ENCODE data around the gene PLEKHH3.

PLEKHH3 gene

DNA sequence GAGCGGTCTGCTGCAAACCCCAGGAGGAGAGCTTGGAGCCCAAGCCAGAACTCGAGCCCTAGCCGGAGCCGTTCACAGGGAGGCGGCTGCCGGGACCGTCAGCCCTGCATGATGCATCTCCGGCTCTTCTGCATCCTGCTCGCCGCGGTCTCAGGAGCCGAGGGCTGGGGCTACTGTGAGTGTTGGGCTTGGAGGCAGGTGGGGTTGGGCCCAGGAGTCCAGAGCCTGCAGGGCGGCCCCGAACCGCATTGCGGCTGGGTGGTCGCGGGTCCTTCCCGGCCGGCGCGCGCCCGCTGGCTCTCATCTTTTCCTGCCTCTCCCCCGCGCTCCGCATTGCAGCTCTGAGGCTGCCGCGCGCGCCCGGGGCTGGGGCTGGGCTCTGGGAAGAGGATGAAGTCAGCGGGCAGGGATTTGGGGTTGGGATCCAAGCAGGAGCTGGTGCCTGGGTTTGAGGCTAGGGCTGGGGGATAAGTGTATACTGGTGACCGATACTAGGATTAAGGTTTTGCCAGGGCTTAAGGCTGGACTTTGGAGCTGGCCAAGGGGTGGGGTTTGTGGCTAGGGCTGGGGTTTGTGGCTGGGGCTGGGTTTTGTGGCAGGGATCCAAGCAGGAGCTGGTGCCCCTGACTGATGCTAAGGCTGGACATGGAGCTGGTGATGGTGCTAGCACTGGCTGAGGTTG, 6.1 kb upstream of the PLEKHH3 start:
- TF ChIP-seq, protein P1, sequence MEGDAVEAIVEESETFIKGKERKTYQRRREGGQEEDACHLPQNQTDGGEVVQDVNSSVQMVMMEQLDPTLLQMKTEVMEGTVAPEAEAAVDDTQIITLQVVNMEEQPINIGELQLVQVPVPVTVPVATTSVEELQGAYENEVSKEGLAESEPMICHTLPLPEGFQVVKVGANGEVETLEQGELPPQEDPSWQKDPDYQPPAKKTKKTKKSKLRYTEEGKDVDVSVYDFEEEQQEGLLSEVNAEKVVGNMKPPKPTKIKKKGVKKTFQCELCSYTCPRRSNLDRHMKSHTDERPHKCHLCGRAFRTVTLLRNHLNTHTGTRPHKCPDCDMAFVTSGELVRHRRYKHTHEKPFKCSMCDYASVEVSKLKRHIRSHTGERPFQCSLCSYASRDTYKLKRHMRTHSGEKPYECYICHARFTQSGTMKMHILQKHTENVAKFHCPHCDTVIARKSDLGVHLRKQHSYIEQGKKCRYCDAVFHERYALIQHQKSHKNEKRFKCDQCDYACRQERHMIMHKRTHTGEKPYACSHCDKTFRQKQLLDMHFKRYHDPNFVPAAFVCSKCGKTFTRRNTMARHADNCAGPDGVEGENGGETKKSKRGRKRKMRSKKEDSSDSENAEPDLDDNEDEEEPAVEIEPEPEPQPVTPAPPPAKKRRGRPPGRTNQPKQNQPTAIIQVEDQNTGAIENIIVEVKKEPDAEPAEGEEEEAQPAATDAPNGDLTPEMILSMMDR (IDR thresholded peaks at IDR 0.05; ENCODE audit: insufficient read depth, low read depth, low read length, missing control alignments) = no peak
- DNase-seq (ENCODE audit: low read depth) = peak; percentile 56
- peak overlapping the region; percentile 83 for H3K4me3 ChIP-seq (ENCODE audit: low read depth, low read length)

DNA sequence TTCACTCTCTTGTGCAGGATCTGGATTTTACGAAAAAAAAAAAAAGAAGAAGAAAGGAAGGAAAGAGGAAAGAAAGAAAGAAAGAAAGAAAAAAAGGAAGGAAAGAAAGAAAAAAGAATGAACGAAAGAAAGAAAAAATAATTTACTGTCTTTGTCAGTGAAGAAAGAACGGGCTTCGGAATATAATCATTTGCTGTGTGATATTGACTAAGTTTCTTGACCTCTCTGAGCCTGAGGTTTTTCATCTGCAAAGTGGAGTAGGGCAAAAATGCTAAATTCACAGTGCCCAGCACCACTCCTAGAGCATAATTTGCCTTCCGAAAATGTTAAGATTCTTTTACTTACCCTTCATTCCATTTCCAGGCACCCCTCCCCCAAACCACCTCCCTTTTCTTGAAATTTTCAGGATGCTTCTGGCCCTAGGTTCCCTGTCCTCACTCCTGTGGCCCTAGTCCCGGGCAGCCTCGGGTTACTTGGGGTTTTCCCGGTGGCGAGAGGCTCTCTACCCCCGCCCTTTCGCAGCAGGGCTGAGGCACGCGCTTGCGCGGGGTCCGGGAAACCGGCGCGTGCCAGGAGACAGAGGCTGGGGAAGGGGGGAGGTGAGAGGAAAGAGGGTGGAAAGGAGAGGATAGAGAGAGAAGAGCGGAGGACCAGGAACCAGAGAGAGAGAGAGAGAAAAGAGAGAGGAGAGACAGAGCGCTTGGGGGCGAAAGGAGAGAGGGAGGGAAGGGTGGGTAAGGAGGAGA, 5.4 kb upstream of the PLEKHH3 start, which contains the start of gene CNTNAP1:
CNTNAP1 (plus strand) TSS at position 556 of the 746 bp plus-strand sequence. CDS start 299 bp downstream, outside the sequence.
- peak; percentile 75 for DNase-seq (ENCODE audit: low read depth)
- H3K4me3 ChIP-seq (ENCODE audit: low read depth, low read length) = peak within 1 kb of the TSS; percentile 83
- TF ChIP-seq, protein P1 (IDR thresholded peaks at IDR 0.05; ENCODE audit: insufficient read depth, low read depth, low read length, missing control alignments) = no peak

DNA sequence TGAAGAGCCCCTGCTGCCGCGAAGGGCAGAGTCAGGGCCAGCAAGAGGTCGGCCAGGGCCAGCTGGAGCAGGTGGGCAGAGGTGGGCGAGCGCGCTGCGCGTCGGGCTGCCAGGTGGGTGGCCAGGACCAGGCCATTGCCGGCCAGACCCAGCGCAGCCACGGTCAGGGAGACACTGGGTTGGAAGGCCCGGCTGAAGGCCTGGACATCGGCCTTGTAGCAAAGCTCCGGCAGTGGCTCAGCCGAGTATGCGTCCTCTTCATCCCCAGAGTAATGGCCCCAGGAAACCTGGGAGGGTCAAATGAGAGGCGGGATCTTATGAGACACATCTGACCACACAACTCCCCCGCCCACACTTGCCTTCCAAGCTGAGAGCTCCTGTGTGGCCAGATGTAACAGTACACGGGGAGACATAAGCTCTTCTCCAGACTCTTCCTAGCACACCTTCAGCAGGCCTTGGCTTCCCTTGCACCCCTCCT, 3.6 kb upstream of the PLEKHH3 start:
- peak; percentile 69 for DNase-seq (ENCODE audit: low read depth)
- peak overlapping the region; percentile 83 for H3K4me3 ChIP-seq (ENCODE audit: low read depth, low read length)
- TF ChIP-seq, protein P1 (IDR thresholded peaks at IDR 0.05; ENCODE audit: insufficient read depth, low read depth, low read length, missing control alignments) = no peak

DNA sequence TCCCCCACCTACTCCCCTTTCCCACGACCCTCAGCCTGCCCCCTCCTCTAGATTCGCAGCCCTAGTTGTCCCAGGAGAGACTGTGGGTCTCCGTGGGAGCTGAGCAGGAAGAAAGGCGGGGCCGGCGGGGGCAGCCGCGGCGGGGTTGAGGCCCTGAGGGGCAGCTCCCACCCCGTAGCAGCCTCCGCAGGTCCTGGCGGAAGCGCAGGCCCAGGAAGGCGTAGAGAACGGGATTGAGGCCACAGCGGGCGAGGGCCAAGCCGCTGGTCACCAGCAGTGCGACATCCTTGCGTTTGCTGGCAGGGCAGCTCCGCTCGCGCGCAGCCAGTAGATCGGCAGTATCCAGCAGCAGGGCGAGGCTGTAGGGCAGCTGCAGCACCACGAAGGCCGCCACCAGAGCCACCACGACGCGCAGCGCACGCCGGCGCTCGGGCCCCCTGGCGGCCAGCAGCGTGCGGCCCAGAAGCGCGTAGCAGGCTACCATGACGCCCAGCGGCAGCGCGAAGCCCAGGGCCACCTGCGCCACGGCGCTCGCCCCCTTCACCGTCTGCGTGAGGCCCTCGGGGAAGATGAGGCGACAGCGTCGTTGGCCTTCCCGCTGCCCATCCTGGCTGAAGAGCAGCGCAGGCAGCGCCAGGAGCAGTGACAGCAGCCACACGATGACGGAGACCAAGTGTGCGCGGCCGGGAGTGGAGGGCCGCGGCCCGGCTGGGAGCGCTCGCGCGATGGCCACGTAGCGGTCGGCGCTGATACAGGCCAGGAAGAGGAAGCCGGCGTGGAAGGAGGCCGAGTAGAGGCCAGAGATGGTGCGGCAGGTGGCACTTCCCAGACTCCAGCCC, 2.9 kb upstream of the PLEKHH3 start:
- peak overlapping the region; percentile 83 for H3K4me3 ChIP-seq (ENCODE audit: low read depth, low read length)
- TF ChIP-seq, protein P1 (IDR thresholded peaks at IDR 0.05; ENCODE audit: insufficient read depth, low read depth, low read length, missing control alignments) = peak; percentile 94
- DNase-seq (ENCODE audit: low read depth) = peak; percentile 93

DNA sequence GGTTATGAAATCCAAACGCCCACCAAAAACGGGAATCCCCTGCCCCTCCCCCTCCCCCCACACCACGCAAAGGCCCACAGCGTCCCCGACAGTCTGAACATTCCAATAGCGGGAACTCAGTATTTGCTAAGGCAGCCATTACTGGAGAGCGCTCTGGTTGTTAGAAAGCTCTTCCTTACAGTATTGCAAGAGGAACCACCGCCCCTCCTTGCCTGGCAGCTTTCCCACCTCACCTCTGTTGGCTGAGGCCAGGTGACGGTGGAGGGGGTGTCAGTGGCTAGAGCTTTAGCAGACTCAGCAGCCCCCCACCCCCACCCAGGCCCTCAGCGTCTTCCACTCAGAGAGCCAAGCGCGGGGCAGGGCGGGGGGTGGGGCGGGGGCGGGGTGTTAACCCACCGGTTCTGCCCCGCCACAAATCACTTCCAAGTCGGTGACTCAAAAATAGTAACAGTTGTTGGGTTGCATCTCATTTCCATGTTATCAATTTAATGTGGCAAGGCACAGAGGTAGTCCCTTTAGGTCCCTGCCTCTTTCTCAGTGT, 2.2 kb upstream of the PLEKHH3 start:
- TF ChIP-seq, protein P1 (IDR thresholded peaks at IDR 0.05; ENCODE audit: insufficient read depth, low read depth, low read length, missing control alignments) = no peak
- peak overlapping the region; percentile 83 for H3K4me3 ChIP-seq (ENCODE audit: low read depth, low read length)
- peak; percentile 83 for DNase-seq (ENCODE audit: low read depth)
